ENCODE data around the gene NCKAP5L.
A peak's percentile ranks its signal among the peaks of the same experiment; 100 is the strongest.
"Not testable (repeated sequence)": the region's sequence is repeated elsewhere in the genome, so short reads cannot be mapped to it uniquely, and the experiment has no call there.

Gene NCKAP5L

GRCh38 chr12:49863946-49864797 is 36.0 kb upstream of the NCKAP5L start:
- no peak for DNase-seq

- not testable (repeated sequence) for DNase-seq
These were observed 32.7 kb upstream of the NCKAP5L start for GRCh38 chr12:49860921-49861320.

DNA sequence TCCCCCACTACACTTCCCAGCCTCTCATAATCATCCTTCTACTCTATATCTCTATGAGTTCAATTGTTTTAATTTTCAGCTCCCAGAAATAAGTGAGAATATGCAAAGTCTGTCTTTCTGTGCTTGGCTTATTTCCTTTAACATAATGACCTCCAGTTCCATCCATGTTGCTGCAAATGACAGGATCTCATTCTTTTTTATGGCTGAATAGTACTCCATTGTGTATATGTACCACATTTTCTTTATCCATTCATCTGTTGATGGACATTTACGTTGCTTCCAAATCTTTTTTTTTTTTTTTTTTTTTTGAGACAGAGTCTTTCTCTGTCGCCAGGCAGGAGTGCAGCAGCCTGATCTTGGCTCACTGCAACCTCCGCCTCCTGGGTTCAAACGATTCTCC is 27.7 kb upstream of the NCKAP5L start:
- DNase-seq, result not testable (repeated sequence)

- DNase-seq, result no peak
These were observed 26.8 kb upstream of the NCKAP5L start for GRCh38 chr12:49854976-49855375.

DNA sequence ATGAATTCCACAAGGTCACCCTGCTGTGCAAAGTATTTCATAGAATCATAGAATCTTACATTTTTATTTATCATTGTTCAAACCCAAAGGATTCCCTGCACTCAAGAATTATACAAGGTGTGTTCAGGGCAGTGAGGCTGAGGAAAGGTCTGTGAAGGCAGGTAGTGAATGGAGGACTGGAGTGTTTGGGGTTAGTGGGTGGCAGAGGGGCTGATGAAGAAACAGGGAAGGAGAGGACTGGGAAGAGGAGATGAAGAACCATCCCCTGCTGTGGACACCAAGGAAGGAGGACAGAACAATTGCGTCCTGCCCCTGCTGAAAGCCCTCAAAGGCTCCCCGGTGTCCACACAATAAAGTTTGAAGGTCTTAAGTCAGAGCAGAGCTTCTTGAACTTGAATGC is 25.5 kb upstream of the NCKAP5L start:
- no peak for DNase-seq

DNA sequence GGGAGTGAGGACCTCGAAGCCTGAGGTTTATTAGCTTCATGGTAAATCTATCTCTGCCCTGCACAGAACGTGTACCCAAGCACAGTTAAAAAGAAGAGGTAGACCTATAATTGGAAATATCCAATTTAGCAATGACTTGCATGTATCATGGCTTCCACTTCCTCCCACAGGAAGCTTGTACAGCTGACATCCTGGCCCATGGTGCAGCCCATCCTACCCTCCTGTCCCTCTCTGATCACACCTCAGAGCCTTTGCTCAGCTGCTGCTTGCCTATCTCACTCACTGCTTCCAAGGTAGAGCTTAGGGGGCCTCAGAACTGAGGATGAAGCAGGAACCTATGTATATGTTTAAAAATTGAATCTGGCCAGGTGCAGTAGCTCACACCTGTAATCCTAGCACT is 18.9 kb upstream of the NCKAP5L start:
- DNase-seq, result no peak

- no peak for DNase-seq
These were observed 17.8 kb upstream of the NCKAP5L start for GRCh38 chr12:49846032-49846431.

GRCh38 chr12:49843876-49844437 is 15.7 kb upstream of the NCKAP5L start:
- DNase-seq, result no peak

- no peak for DNase-seq
These were observed 15.2 kb upstream of the NCKAP5L start for GRCh38 chr12:49843411-49843810.

DNA sequence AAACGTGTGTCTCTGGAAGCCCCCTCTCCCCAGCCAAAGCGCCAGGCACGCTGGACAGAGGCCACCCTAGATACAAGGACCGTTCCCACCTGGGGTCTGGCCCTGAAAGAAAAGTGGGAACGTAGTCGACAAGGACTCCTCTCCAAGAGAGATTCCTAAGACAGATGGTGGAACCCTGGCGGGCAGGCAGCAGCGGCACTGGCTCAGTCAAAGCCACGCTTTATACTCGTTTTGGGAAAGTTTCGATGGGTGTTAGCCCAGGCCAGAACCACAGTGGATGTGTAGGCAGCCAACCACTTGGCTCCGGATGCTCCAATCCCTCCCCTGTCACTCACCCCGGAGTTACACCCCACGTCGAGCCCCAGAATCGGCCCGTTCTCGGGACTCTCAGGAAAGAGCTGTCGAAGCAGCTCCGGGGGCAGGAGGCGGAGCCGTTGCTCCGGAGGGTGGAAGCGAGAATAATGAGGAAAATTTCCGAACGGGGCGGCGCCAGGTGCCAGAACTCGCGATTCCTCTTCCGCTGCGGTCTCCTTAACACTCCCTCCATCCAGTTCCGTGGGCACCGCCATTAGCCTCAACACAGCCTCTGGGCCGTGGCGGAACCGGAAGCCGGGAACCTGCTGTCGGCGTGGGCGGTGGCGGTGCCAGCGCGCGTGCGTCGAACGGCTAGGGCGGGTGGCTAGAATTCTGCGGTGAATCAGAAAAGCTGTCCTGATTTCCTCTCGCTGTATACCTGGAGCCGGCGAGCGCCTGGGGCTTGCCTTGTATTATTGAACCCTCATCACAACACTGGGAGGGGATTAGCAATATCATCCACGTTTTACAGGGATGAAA is 14.5 kb upstream of the NCKAP5L start, which contains the start of gene BCDIN3D:
BCDIN3D (minus strand) TSS at position 588 of the 834 bp plus-strand sequence; CDS start at position 569, 19 bp downstream.
- peak; percentile 90 for DNase-seq

GRCh38 chr12:49838973-49839633 is 10.9 kb upstream of the NCKAP5L start:
- DNase-seq, result no peak

DNA sequence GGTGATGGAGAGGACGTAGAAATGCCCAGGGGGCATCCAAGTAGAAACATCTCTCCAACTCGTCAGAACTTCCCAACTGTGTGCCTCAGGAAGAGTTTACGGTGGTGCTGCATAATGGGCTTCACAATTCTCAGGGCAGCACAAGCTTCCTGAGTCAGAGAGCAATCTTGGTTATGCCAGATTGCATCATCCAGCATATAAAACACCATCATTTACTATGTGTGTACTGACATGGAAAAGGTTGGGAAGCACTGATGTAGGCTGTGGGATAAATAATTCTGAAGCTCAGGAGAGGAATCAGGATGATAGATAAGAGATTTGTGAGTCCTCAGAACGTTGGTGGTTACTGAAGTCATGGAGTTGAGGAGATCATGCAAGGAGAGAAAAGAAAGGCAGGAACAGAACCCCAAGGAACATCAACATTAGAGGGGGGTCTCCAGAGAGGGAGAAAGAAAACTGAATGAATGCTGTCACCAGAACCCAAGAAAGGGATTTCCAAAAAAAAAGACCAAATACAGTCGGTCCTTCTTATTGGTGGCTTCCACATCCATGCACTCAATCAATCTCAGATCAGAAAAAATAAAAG is 4.7 kb upstream of the NCKAP5L start:
- no peak for DNase-seq

DNA sequence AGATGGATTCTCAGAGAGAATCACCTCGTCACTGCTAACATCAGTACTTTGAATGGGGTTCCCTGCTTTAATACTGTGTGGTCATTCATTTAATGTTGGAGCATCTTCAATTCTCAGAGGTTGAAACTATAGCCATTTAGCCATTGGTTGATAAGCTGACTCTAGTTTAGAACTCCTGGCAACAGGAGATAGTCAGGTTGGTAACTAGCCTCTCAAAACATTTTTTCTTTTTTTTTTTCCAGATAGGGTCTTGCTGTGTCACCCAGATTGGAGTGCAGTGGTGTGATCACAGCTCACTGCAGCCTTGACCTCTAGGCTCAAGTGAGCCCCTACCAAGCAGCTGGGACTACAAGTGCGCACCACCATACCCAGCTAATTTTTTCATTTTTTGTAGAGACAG is 3.5 kb upstream of the NCKAP5L start:
- no peak for DNase-seq

- DNase-seq, result no peak
These were observed 663 bp downstream of the NCKAP5L start for GRCh38 chr12:49827401-49828099.

- DNase-seq, result no peak
These were observed 1.2 kb downstream of the NCKAP5L start for GRCh38 chr12:49827051-49827400.

DNA sequence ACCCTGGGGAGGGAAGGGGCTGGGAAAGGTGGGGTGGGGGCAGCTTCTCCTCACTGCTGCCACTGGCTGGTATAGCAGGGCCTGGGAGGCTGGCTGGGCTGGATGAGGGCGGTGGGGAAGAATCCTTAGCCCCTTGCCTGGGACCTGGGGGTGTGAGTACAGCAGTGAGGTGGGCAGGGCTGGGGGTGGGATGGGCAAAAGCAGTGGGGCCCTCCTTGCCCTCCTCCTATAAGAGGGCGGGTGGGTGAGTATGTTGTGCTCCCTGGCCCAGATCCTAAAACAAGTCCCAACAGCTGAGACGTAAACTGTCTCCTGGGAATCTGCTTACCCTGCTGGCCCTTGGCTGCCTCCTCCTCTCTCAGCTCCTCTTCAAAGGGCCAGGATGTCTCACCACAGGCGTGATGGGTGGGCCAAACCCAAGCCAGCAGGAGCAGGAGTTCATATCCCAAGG is 2.2 kb downstream of the NCKAP5L start:
- DNase-seq, result no peak

DNA sequence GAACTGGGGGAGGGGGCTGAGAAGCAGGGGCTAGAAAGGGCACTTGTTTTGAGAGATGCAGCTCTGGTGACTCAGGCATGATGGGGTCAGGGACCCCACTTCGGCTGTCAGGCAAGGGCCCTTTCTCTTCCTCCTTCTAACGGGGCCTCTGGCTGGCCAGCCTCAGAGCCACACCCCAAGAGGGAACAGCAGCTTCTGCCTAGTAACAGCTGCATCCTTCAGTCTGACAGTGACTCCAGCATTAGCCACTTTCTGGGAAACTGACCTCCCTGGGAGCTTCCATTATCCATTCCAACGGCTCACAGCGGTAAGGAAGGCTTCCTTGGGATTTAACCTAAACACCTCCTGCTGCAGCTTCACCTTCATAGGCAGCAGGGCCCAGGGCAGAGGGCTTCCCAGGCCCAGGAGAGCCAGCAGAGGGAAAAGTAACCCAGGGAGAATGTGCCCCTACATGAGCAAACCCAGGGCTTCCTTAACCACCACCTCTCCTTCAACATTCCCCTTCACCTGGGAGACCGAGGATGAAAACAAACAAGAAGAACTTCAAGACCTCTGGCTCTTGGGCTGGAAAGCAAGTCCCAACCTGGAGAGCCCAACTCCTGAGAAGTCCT is 2.7 kb downstream of the NCKAP5L start:
- no peak for DNase-seq

- no peak for DNase-seq
These were observed 3.3 kb downstream of the NCKAP5L start for GRCh38 chr12:49824895-49825294.

DNA sequence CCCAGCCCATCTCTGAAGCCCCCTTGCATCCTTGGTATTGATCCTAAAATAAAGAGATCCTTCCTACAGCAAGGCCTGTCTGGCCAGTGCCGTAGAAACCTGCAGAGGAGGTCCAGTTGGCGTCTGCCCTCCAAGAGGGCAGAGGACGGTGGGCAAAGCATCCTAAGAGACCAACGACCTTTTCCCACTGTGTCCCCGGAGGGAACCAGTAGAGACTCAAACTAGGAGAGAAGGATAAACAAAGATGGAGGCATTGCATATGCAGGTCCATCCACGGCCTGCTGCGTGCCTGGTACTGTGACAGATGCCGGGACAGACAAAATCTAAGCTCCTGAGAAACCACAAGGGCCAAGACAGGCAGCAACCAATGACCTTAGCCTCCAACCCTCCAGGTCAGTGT is 3.8 kb downstream of the NCKAP5L start:
- no peak for DNase-seq

GRCh38 chr12:49823951-49824350 is 4.3 kb downstream of the NCKAP5L start:
- no peak for DNase-seq

DNA sequence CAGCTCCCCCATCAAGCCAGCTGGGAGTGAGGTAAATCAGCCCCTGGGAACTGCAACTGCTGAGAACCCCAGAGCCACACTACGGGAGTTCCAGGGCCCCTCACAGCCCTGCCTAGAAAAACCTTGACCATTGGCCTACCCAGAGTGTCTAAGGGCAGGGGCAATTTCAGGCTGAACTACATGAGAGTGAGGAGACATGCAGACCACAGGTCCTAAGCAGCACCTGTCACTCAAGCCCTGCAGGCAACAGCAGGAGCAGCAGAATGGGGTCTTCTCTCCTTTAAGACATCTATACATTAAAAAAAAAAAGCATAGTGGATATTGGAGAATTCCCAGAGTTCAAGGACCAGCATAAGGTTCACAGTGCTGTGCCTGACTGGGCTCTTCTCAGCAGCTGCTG is 4.9 kb downstream of the NCKAP5L start:
- no peak for DNase-seq
